GM18868 (cell line): Measurements from ENCODE around the gene APBA1.
"Not testable (repeated sequence)": the region's sequence is repeated elsewhere in the genome, so short reads cannot be mapped to it uniquely, and the experiment has no call there.

ENCODE experiments used
- ATAC-seq: cut with Tn5 transposase; IDR thresholded peaks from one replicate; pipeline ENCODE4 v1.9.1; 2021; ENCODE audit warnings: mild to moderate bottlenecking, moderate library complexity; ENCODE audit not compliant: unreplicated experiment

APBA1 gene

DNA sequence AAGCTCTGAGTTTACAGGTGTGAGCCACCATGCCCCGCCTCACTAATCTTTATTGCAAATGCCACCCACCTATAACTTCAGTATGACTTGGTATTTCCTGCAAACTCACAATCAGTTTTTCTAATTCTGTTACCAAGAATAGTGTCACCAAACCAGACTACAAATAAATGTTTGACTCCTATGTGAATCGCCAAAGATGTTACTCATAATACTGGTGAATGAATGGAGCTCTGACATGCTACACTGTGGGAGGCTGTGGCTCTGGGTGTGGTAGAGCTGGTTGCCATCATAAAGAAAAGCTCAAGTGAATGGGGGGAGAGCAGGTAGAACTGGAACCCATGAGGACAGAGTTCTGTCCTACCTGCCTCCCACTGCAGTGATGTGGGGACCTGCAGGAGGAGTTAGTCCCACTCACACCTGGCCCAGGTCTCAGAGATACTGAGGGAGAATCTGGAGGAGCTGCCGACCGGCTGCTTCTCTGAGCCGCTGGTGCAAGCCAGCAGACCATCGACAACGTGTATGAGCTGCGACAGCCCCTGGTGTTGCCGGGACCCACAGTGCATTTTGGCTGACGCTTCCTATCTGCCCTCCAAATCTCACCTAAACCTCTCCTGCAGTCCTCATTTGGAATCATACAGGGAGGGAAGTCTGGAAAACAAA is 251.4 kb downstream of the APBA1 start:
- no peak for ATAC-seq

DNA sequence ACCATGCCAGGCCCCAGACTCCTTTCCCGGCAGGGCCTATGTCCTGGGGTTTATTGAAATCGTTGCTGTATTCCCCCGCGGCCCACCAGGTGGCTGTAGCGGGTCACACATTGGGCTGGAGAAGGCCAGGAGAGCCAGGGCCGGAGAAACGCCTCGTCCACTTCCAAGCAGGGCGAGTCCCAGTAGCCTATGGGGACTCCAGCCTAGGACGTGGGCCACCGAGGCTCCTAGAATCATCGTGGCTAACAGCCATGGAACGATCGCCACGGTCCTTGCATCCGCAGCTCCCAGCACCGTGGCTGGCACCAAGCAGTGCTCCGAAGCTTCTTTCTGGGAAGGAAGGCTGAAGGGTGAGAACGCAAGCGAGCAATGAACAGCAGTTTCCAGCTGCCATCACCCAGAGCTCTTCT is 259.4 kb downstream of the APBA1 start:
- ATAC-seq, result no peak

GRCh38 chr9:69411931-69412740 is 260.0 kb downstream of the APBA1 start:
- ATAC-seq, result no peak

- no peak for ATAC-seq
Observed at GRCh38 chr9:69411246-69411645, 260.9 kb downstream of the APBA1 start.

GRCh38 chr9:69409936-69410335 is 262.2 kb downstream of the APBA1 start:
- not testable (repeated sequence) for ATAC-seq

DNA sequence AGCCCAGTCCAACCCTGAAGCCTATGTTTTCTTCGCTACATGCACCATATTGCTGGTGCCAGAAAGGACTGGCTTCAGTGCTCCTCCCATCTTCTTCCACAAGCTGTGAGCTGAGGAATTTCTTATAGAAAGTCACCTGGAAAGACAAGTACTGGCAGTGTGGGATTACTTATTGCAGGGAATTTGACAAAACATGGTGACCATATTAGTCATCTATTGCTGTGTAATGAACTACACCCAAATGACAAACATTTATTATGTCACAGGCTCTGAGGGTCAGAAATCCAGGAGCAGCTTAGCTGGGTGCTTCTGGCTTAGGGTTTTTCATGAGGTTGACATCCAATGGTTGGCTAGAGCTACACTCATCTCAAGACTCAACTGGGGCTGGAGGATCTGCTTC is 271.7 kb downstream of the APBA1 start:
- no peak for ATAC-seq

DNA sequence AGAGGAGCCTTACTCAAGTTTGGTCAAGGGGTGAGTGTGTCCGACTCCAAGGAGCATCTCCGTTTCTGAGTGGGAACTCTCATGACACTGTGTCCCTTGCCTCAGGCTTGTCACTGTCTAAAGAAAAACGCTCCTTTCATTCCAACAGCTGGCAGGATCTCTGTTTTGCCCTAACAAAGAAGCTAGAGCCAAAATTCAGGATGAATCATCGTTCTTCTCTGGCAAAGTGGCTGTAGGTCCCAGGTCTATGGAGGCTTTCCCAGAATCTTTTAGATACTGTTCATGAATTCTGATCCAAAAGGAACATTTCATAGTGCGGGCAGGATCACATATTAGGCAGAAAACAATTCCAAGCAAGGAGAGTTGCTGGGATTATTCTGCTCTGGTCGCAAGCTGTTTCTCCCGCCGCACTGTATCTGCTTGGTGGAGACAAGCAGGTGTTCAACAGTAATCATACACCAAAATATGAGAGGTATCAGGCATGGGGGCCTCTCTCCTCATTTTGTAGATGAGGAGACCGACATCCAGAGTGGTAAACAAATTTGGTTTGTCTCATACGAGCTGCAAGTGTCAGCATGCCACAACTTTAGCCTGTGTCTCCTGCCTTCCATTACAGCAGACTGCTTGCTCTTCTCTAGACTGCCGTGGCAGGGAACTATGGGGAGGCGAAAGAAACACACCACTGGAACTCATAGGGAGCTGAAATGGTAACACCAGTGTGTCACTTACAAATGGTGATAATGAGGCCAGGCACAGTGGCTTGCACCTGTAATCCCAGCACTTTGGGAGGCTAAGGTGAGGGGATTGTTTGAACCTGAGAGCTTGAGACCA is 274.6 kb downstream of the APBA1 start:
- ATAC-seq, result no peak

- no peak for ATAC-seq
Observed at GRCh38 chr9:69396759-69397158, 275.4 kb downstream of the APBA1 start.

- no peak for ATAC-seq
Observed at GRCh38 chr9:69395718-69396117, 276.5 kb downstream of the APBA1 start.

DNA sequence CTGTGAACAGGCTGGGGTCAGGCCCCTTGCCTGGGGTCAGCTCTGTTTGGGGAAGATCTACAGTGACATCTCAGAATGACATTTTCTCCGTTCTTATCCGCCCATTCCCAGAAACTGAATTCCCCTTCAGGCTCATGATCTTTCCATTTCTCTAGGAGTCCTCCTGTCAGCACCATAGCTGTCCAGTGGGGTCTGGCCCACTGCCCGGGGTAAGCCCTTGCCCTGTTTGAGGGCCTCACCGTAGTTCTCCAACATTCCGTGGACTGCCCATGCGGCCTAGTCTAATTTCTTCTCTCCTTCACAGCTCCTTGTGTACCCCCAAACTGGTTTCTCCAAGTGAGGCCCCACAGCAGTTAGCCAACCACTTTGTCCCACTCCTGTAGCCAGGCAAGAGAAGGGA is 278.7 kb downstream of the APBA1 start:
- no peak for ATAC-seq

DNA sequence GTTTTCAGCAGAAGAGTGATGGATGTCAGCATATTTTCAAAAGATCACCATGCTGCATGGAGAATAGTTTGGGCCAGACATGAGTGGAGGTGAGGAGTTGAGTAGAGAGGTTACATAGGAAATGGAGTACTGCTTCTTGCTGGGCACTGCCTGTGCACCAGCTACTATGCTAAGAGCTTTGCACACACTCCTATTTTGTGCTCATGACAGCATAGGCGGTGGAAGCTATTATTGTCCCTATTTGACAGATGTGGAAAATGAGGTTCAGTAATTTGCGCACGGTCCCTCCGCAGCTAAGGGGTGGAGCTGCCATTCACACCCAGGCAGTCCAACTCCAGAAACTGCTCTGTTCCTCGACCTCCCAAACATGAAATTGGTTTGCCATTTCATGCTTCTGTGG is 279.3 kb downstream of the APBA1 start:
- no peak for ATAC-seq

DNA sequence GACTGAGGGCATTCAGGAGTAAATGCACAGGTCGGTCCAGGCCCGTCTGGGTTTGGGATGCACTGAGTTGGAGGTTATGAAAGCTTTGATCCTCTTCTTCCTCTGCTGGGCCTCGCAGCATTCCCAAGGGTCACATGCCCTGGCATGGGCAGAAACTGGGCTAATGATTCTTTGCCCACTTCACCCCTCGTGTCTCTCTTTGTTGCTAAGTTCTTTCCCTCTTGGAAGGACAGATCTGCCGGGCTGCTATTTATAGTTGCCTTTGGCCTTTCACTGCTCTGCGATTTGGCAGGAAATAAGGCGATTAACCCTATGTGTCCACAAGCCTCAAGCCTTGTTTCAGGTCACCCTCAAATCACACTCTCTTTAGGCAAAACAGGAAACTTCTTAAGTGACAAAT is 280.2 kb downstream of the APBA1 start:
- no peak for ATAC-seq

GRCh38 chr9:69391487-69391886 is 280.7 kb downstream of the APBA1 start:
- ATAC-seq, result no peak

DNA sequence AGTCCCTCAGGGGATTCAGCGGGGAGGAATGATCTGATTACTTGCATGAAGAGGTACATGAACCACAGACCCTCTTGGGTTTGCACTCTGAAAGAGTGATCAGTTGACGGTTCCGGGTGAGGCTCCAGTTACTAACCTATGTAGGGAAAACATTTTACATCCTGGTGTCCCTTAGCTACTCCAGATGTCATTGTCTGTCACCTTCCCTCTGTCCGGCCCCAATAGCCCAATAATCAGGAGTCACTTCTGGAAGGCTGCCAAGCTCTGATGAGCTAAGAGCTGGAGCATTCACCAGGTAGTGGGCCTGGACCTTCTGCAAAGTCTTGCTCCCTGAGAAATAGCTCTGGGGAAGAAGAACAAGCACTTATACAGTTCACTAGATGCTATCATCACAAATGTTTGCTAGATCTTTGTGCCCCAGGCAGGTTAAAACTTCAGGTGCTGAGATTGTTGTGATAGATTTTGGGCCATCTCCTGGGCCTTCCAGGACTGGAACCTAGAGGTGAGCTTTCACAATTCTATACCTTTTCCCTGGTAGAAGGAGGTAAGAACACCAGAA is 282.7 kb downstream of the APBA1 start:
- ATAC-seq, result no peak

DNA sequence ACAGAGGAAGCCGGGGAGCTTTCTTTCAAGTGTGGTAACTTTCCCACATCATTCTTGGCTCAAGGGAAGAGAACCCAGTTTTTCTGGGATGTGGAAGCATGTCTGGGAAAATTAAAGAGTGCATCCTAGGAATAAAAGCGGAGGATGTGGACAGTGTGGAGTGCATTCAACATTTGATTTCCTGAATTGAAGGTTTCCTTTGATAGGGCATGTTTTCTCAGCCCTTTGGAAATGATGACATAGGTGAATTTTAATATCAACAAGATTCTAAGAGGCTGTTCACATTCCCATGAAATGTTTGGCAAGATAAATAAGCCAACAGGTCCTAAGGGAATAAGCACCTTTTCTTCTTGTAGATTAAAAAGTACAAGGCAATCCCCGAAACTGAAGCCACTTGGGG is 283.6 kb downstream of the APBA1 start:
- no peak for ATAC-seq

DNA sequence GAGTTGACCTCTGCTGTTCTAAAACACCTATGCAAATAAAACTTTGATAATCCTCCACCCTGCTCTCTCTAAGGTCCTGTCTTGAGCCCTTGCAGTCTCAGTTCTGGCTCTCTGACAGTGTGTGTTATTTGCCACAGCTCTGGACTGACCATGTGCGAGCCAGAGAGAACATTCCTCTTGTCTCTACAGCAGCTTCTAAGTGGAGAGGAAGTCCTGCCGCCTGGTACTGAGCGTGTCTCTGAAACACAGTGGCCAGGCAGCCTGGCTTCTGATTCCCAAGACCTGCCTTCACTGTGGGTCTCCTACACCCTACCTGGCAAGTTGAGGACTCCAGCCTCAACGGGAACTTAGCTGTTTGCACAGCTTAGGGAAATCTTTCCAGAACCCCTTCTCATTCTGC is 285.5 kb downstream of the APBA1 start:
- ATAC-seq, result no peak

- no peak for ATAC-seq
Observed at GRCh38 chr9:69385581-69386033, 286.6 kb downstream of the APBA1 start.

GRCh38 chr9:69382135-69382534 is 290.0 kb downstream of the APBA1 start:
- no peak for ATAC-seq

GRCh38 chr9:69380811-69381210 is 291.4 kb downstream of the APBA1 start:
- ATAC-seq, result no peak

- ATAC-seq, result no peak
Observed at GRCh38 chr9:69380301-69380700, 291.9 kb downstream of the APBA1 start.

- ATAC-seq, result no peak
Observed at GRCh38 chr9:69379270-69379982, 292.7 kb downstream of the APBA1 start.
